Thoracic aorta (tissue), 2 donors: ENCODE results near the gene CUBN. TPM values are rescaled to one million over a fixed set of nuclear protein-coding genes. Genes with fewer than 3 reads are reported as not detected.

Experiments used
- ATAC-seq: fragments of 150-250 bp; one replicate; pipeline ENCODE4 v1.8.0; 2017; ENCODE audit warnings: low read depth; ENCODE audit not compliant: insufficient number of reproducible peaks, low FRiP score
- DNase-seq: peaks from one replicate; pipeline ENCODE4 v3.0.0-alpha.2; 2020; ENCODE audit warnings: low spot score
- H3K27ac ChIP-seq, 2 donors: fragments of 200-600 bp; sonication (generic); 1 replicate in 1 of 2; 2 replicates in 1 of 2; pipeline ENCODE4 v1.5.1; 2016; ENCODE audit warnings: mild to moderate bottlenecking in 2 of 2, moderate library complexity in 2 of 2
- H3K27me3 ChIP-seq: fragments of 200-600 bp; sonication (generic); replicated peaks from 2 replicates; pipeline ENCODE4 v1.6.0; 2016; ENCODE audit warnings: mild to moderate bottlenecking; ENCODE audit not compliant: insufficient read depth
- H3K36me3 ChIP-seq: fragments of 200-600 bp; sonication (generic); one replicate; pipeline ENCODE4 v1.5.1; 2016
- H3K4me1 ChIP-seq, 2 donors: fragments of 200-600 bp; sonication (generic); 1 replicate in 1 of 2; 2 replicates in 1 of 2; pipeline versions ENCODE4 v1.5.1 to v1.6.0; 2016; ENCODE audit warnings: low read depth in 2 of 2, mild to moderate bottlenecking in 1 of 2; ENCODE audit not compliant: control insufficient read depth in 1 of 2
- H3K4me3 ChIP-seq: fragments of 200-600 bp; sonication (generic); 2 replicates; pipeline ENCODE4 v1.5.1; 2016; ENCODE audit warnings: mild to moderate bottlenecking
- H3K9me3 ChIP-seq: fragments of 200-600 bp; sonication (generic); 2 replicates; pipeline ENCODE4 v1.5.1; 2016
- total RNA-seq, 2 donors: library from RNA; depleted of rRNA; stranded (reverse); fragments of >200 nt; gene quantifications; one replicate each; pipeline versions ENCODE4 v1.1.0 to v1.2.3, GENCODE V29; 2016
- TF ChIP-seq, protein P1 (sequence below): fragments of 200-600 bp; sonication (generic); IDR thresholded peaks from one replicate; pipeline ENCODE4 v1.5.1; 2019; ENCODE audit warnings: antibody characterized with exemption

Gene CUBN
- total RNA-seq, 2 donors from 2014 or later: 4.1 to 4.6 TPM

DNA sequence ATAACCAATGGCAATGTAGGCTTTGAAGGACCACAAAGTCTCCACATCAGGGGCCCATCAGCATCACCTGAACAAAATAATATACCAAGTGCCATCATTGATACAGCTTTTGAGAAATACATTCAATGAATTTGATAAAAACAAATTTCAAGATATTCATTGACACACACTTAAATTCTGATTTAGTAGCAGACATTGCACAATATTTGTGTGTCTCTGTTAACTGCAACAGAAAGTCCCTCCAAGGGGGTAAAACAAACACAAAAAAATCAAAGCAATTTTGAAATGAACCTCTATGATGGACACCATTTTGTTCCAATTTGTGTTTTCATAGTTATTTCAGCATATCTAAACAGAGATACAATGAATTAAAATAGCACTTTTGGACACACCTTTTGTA, 225.6 kb downstream of the CUBN start:
- ATAC-seq: no peak

DNA sequence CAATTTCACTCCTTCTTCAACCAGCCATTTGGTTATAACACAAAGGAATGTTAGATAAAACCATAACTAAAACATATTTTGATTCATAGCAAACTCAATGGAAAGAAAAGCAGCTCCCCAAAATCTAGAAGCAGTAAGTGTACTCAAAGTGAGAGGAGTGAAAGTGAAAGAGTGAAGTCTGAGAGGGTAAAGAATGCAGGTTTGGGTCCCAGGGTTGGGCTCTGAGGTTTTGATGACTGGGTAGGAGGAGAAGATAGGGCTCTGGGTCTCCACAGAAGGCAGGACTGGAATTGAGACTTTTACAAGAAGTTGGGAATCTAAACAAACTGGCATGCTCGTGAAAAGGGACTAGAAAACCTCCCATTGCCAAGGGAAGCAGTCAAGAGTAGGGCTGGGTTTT, 227.0 kb downstream of the CUBN start:
- Histone ChIP-seq H3K27ac (no peak overlapping the region), H3K4me1 (no peaks in the 10 kb centered on the region), H3K27me3 (no peaks in the 10 kb centered on the region), H3K9me3 (no peaks in the 10 kb centered on the region), H3K4me3 (no peak overlapping the region), H3K36me3 (no peaks in the 10 kb centered on the region)
- DNase-seq (no peak), ATAC-seq (no peak)
- TF ChIP-seq, protein P1, sequence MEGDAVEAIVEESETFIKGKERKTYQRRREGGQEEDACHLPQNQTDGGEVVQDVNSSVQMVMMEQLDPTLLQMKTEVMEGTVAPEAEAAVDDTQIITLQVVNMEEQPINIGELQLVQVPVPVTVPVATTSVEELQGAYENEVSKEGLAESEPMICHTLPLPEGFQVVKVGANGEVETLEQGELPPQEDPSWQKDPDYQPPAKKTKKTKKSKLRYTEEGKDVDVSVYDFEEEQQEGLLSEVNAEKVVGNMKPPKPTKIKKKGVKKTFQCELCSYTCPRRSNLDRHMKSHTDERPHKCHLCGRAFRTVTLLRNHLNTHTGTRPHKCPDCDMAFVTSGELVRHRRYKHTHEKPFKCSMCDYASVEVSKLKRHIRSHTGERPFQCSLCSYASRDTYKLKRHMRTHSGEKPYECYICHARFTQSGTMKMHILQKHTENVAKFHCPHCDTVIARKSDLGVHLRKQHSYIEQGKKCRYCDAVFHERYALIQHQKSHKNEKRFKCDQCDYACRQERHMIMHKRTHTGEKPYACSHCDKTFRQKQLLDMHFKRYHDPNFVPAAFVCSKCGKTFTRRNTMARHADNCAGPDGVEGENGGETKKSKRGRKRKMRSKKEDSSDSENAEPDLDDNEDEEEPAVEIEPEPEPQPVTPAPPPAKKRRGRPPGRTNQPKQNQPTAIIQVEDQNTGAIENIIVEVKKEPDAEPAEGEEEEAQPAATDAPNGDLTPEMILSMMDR: no peak

More for the DNA sequence above, 225.6 kb downstream of the CUBN start:
- Histone ChIP-seq H3K4me3 (no peak overlapping the region), H3K9me3 (no peaks in the 10 kb centered on the region), H3K27me3 (no peaks in the 10 kb centered on the region), H3K36me3 (no peaks in the 10 kb centered on the region), H3K4me1 (no peaks in the 10 kb centered on the region), H3K27ac (no peak overlapping the region)
- DNase-seq: no peak
- TF ChIP-seq, protein P1: no peak

DNA sequence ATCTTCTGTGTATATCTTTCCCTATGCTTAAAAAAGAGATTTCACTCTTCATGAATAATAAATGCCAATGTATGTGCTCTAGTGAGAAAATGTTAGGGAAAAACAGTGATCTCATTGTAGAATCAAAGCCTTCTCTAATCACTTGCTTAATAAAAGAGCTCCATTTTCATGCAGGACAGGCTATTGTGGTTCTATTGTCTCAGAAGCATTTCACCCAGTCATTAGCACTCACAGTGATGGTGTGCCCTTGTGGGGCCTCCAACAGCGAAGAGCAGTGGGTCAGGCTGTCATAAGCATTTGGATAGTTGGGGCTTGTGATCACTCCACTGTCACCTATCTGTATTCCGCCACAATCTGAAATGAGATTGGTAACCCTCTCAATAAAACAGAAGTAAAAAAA, 228.5 kb downstream of the CUBN start:
- DNase-seq (no peak), ATAC-seq (no peak)
- Histone ChIP-seq H3K36me3 (no peaks in the 10 kb centered on the region), H3K4me1 (no peaks in the 10 kb centered on the region), H3K27me3 (no peaks in the 10 kb centered on the region), H3K9me3 (no peaks in the 10 kb centered on the region), H3K27ac (no peak overlapping the region), H3K4me3 (no peak overlapping the region)
- TF ChIP-seq, protein P1: no peak

DNA sequence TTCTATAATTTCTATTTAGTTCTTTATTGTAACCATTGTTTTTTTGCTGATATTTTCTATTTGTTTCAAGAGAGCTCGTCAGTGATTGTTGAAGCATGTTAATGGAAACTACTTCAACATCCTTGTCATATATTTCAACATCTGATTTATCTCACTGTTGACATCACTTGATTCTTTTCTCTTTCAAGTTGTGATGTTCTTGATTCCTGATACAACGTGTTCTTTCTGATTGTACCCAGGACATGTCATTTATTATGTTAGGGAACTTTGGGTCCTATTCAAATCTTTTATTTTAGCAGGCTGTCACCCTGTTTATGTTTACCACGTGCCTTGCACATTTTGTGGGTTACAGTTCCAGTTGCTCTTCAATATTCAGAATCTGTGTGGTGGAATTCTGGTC, 232.6 kb downstream of the CUBN start:
- H3K9me3 ChIP-seq: no peaks in the 10 kb centered on the region
- ATAC-seq (no peak), DNase-seq (no peak)
- H3K27ac ChIP-seq: no peak overlapping the region
- H3K4me1 ChIP-seq: peaks cover 0 to 14% of the 10 kb centered on the region in 2 donors
- no peaks in the 10 kb centered on the region for H3K27me3 ChIP-seq
- no peak overlapping the region for H3K4me3 ChIP-seq
- H3K36me3 ChIP-seq: no peaks in the 10 kb centered on the region
- TF ChIP-seq, protein P1: no peak

DNA sequence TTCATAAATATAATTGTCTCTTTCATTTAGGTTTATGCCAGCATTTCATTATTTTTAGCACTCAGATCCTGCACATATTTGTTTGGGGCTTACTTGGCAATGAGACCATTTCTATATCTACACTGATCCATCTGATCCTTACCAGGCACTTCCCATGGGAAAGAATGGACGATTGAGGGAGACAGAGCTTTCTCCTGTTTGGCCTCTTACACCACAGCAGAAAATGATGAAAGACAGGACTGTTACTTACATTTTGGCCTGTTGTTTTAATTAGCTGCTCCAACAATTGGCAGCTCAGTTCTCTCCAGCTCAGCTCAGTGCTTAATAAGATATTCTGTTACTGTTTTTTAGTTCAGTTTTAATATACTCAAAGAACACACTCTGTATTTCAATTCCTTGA, 234.8 kb downstream of the CUBN start:
- TF ChIP-seq, protein P1: no peak
- ATAC-seq (no peak), DNase-seq (no peak)
- no peak overlapping the region for H3K4me3 ChIP-seq
- H3K27me3 ChIP-seq: no peaks in the 10 kb centered on the region
- no peaks in the 10 kb centered on the region for H3K36me3 ChIP-seq
- no peak overlapping the region for H3K27ac ChIP-seq
- no peaks in the 10 kb centered on the region for H3K9me3 ChIP-seq
- peaks cover 0 to 21% of the 10 kb centered on the region in 2 donors for H3K4me1 ChIP-seq
